Large intestine (tissue), 3 donors: ENCODE results near the gene EIF4G3. TPM values are rescaled to one million over a fixed set of nuclear protein-coding genes. Genes with fewer than 3 reads are reported as not detected.
"Not testable (repeated sequence)": the region's sequence is repeated elsewhere in the genome, so short reads cannot be mapped to it uniquely, and the experiment has no call there.

ENCODE experiments used
- DNase-seq, 2 donors: peaks; one replicate each; pipeline versions ENCODE4 v3.0.0 to v3.0.0-alpha.2; 2013
- H3K27ac ChIP-seq: one replicate; pipeline ENCODE4 v1.5.1; 2013; ENCODE audit warnings: low read length
- H3K27me3 ChIP-seq: 2 replicates; pipeline ENCODE4 v1.6.1; 2013; ENCODE audit warnings: low read length; ENCODE audit not compliant: control insufficient read depth, insufficient read depth
- H3K36me3 ChIP-seq: 2 replicates; pipeline ENCODE4 v1.6.1; 2013; ENCODE audit warnings: low read length; ENCODE audit not compliant: control insufficient read depth, insufficient read depth
- H3K4me1 ChIP-seq: one replicate; pipeline ENCODE4 v1.6.1; 2013; ENCODE audit warnings: low read length; ENCODE audit not compliant: control insufficient read depth, insufficient read depth
- H3K4me3 ChIP-seq: one replicate; pipeline ENCODE4 v1.5.1; 2013; ENCODE audit warnings: low read length
- H3K9me3 ChIP-seq: one replicate; pipeline ENCODE4 v1.6.1; 2013; ENCODE audit warnings: mild to moderate bottlenecking, low read depth, low read length, moderate library complexity; ENCODE audit not compliant: control insufficient read depth
- WGBS: methylation state at CpG from one replicate; pipeline ENCODE4 v1.1.5; 2013; ENCODE audit warnings: low lambda C conversion rate; ENCODE audit not compliant: insufficient coverage; 5-methylcytosine and 5-hydroxymethylcytosine counted together
- polyA plus RNA-seq: library from polyadenylated mRNA; unstranded; fragments of 120-200 nt; gene quantifications from one replicate; pipeline ENCODE4 v1.2.1, GENCODE V29; 2013

Gene EIF4G3
- polyA plus RNA-seq, 1 donor = 37.8 TPM

DNA sequence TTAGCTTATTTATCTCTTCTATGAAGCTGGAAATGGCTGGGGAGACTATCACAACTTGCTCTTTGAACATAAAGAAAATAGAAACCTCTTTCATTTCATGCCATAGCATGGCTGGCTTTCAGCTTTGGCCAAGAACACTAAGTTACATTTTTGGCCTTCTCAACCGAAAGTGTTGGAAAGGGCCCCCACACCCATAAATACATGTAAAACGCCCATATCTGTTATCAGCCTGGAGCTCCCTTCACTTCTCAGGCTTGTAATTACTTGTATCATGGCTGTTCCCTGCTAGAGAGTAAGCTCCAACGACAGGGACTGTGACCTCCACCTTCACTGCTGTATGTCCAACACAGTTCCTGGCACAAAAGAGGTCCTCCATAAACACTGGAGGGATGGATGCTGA, 12.7 kb upstream of the EIF4G3 start:
- Histone ChIP-seq H3K27ac (no peak overlapping the region), H3K4me3 (no peak overlapping the region), H3K36me3 (no peaks in the 10 kb centered on the region), H3K9me3 (no peaks in the 10 kb centered on the region), H3K4me1 (no peaks in the 10 kb centered on the region), H3K27me3 (no peaks in the 10 kb centered on the region)
- WGBS = 60% methylated on average over 1 of the region's 3 CpGs
- no peak for DNase-seq

DNA sequence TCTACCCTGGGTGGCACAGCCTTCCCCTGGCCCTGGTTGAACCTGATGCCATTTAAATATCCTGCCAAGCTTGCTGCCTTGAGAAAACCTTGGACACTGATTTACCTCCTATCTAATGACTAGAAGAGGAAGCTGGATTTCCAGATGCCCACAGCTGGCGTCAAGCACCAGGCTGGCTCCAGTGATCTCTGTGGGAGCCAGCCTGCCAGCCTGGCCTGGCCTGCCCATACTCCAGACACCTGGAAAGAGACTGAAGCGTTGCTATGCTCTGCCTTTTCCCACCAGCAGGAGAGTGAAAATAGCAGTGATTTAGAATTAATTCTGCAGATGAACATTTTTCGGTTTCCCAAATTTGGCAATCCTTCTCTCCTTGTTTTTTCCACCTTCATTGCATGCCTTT, 11.5 kb upstream of the EIF4G3 start:
- Histone ChIP-seq H3K4me3 (no peak overlapping the region), H3K4me1 (no peaks in the 10 kb centered on the region), H3K27ac (no peak overlapping the region), H3K36me3 (no peaks in the 10 kb centered on the region), H3K9me3 (no peaks in the 10 kb centered on the region), H3K27me3 (no peaks in the 10 kb centered on the region)
- DNase-seq = no peak
- WGBS = 100% methylated on average over 1 of the region's 3 CpGs

DNA sequence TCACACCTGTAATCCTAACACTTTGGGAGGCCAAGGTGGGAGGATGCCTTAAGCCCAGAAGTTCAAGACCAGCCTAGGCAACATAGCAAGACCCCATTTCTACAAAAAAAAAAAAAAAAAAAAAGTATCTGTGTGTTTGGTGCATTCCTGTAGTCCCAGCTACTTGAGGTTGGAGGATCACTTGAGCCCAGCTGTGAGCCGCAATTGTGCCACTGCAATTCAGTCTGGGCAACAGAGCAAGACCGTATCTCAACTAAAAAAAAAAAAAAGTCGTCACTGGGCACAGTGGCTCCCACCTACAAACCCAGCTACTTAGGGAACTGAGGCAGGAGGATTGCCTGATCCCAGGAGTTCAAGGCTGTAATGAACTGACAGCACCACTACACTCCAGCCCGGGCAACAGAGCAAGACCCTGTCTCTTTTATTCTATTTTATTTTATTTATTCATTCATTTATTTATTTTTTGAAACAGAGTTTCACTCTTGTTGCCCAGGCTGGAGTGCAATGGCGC, 8.6 kb upstream of the EIF4G3 start:
- DNase-seq = no peak
- no peaks in the 10 kb centered on the region for H3K4me1 ChIP-seq
- no peaks in the 10 kb centered on the region for H3K36me3 ChIP-seq
- no CpG with 5 or more reads among the region's 5 CpGs for WGBS
- H3K27ac ChIP-seq = no peak overlapping the region
- H3K9me3 ChIP-seq = no peaks in the 10 kb centered on the region
- no peak overlapping the region for H3K4me3 ChIP-seq
- H3K27me3 ChIP-seq = no peaks in the 10 kb centered on the region

DNA sequence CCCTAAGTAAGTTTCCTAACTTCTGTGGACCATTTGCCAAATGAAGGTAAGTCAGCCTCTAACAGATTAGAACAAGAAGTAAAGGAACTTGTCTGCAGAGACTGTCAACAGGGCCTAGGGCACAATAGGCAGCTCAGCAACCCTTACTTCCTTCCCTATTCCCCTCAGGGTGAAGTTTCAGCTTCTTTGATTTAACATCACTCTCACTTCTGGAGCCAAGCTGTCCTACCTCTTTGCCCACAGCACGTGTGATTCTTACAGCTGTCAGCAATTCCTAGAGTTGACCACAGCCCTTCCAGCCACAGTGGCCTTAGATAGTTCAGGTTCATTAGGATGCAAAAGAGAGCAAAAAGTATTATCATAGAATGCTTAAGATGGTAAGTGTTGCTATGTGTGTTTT, 7.6 kb upstream of the EIF4G3 start:
- Histone ChIP-seq H3K27me3 (no peaks in the 10 kb centered on the region), H3K9me3 (no peaks in the 10 kb centered on the region), H3K4me3 (no peak overlapping the region), H3K27ac (no peak overlapping the region), H3K36me3 (no peaks in the 10 kb centered on the region), H3K4me1 (no peaks in the 10 kb centered on the region)
- WGBS = no CpG with 5 or more reads among the region's 1 CpG
- DNase-seq = no peak

DNA sequence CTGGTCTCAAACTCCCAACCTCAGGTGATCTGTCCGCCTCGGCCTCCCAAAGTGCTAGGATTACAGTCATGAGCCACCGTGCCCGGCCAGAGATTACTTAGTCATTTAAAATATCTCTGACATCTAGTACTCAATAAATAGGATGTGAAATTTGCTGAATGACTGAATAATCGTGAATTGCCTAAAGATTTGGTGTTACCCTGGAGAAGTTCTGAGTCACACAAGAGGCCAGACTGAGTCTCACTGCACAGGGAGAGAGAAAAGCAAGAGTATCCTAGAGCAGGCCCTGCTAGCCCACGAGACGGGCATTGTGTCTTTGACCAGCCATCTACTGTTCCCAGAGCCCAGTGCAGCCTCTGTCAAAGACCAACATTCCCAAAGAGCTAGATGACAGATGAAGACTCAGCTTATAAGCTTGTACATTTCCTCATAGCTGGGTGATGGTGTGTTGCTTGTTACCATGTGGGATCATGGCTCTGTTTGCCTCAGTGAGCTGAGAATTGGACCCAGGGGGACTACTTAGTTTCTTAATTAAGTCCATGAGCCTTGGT, 5.6 kb upstream of the EIF4G3 start:
- Histone ChIP-seq H3K27me3 (no peaks in the 10 kb centered on the region), H3K4me3 (no peak overlapping the region), H3K9me3 (no peaks in the 10 kb centered on the region), H3K36me3 (no peaks in the 10 kb centered on the region), H3K4me1 (peaks cover 3% of the 10 kb centered on the region), H3K27ac (no peak overlapping the region)
- WGBS = no CpG with 5 or more reads among the region's 7 CpGs
- no peak for DNase-seq

DNA sequence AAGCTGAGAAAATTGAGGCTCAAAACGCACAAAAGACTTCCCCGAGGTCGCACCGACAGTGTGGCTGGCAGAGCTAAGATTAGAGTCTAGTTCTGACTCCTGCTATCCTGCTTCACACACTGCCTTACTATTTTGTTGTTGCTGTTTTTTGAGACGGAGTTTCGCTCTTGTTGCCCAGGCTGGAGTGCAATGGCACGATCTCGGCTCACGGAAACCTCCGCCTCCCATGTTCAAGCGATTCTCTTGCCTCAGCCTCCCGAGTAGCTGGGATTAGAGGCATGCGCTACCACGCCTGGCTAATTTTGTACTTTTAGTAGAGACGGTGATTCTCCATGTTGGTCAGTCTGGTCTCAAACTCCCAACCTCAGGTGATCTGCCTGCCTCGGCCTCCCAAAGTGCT, 1.6 kb upstream of the EIF4G3 start:
- not testable (repeated sequence) for H3K27me3 ChIP-seq, H3K9me3 ChIP-seq, H3K4me1 ChIP-seq, DNase-seq, H3K36me3 ChIP-seq, H3K27ac ChIP-seq, H3K4me3 ChIP-seq
- no CpG with 5 or more reads among the region's 16 CpGs for WGBS

DNA sequence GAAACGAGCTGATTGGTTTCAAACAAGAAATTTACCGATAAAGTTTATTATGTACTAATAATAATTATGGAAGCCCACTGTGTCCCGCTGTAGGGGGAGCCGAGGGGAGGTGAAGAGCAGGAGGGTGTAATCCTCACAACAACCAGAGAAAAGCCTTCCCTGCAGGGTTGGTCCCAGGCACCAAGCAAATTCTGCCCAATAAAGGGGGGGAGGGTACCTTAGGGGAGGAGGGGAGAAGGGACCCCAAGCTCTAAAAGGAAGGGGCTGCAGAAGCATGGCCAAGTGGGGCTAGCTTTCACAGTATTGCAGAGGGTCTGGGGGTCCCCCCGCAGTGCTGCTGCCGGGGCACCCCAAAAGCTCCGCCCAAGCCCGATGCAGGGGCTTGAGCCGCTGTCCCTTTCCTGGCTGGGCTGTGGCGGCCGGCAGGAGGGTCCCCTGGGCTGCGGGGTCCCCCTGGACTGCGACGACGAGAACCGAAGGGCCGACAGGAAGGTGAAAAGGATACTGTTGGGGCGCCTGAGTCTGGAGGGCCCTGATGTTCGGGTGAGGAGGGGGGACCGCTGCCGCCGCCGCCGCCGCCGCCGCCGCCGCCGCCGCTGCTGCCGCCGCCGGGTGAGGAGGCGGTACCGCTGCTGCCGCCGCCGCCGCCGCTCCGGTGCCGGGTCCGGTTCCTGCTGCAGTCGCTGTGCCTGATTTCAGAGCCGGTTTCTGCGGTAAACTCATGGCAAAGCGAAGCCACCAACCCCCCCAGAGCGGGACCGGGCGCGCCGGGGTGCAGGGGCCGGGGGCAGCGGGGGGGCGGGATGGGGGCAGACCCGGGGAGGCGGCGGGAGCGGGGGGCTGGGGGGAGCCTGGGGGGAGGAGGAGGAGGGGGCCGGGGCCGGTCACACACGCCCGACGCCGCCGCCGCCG, 771 bp downstream of the EIF4G3 start:
- no CpG with 5 or more reads among the region's 69 CpGs for WGBS
- H3K27me3 ChIP-seq = no peaks in the 10 kb centered on the region
- peak overlapping the region; percentile 74 for H3K4me3 ChIP-seq
- H3K9me3 ChIP-seq = no peaks in the 10 kb centered on the region
- H3K36me3 ChIP-seq = no peaks in the 10 kb centered on the region
- H3K4me1 ChIP-seq = peaks cover 10% of the 10 kb centered on the region
- peak overlapping the region; percentile 63 for H3K27ac ChIP-seq
- peak in 1 of 2 donors; percentile 52 for DNase-seq

DNA sequence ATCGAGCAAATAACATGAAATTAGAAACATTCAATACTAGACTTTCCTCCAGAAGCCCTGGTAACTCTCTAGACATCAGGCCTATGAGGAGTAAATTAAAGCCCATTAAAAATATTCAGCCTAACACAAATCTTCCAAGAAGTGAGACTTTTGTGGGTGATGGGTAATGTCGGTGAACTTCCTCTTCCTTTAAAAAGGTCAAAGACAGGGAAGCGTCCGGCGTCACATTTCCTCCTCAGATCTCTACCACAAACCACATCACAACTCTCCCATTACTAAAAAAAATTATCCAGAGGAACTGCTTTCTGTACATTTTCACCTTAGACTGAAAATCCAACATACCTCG, 1.4 kb downstream of the EIF4G3 start:
- H3K36me3 ChIP-seq = no peaks in the 10 kb centered on the region
- no peaks in the 10 kb centered on the region for H3K9me3 ChIP-seq
- no peaks in the 10 kb centered on the region for H3K27me3 ChIP-seq
- 0% methylated on average over 1 of the region's 6 CpGs for WGBS
- H3K4me3 ChIP-seq = peak overlapping the region; percentile 74
- peak overlapping the region; percentile 63 for H3K27ac ChIP-seq
- DNase-seq = peak in 1 of 2 donors; percentile 57
- H3K4me1 ChIP-seq = peaks cover 10% of the 10 kb centered on the region

DNA sequence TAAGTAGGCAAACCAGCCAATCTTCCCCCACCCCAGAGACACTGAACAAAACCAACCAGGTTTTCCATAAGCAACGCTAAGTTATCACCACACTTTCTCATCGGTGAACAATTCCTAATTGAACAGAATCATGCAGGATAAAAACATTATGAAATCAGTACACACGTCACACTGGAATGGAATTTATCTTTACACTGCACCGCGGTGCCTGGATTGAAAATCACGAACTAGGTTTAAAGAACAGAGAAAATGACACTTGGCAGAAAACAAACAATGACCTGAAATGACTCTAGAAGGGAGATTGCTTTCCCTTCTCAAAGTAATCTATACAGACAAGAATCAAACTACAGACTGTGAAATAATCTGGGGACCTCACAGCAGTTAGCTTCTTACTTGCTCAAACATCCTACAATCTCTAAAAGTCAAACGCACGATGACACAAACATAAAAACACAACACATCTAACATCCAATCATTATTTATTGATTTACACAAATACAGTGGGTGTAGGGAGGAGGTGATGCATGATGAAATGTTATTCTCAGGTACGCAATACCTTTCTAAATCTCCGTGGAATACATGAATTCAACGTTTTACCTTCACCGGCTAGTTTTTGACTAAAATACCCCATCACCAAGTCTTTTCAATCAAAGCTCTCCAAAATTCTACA, 1.9 kb downstream of the EIF4G3 start:
- WGBS = 60% methylated on average over 1 of the region's 12 CpGs
- H3K27ac ChIP-seq = no peak overlapping the region
- DNase-seq = peak in 1 of 2 donors; percentile 40
- no peaks in the 10 kb centered on the region for H3K9me3 ChIP-seq
- peaks cover 10% of the 10 kb centered on the region for H3K4me1 ChIP-seq
- H3K4me3 ChIP-seq = peak overlapping the region; percentile 74
- peaks cover under 1% of the 10 kb centered on the region for H3K36me3 ChIP-seq
- no peaks in the 10 kb centered on the region for H3K27me3 ChIP-seq

DNA sequence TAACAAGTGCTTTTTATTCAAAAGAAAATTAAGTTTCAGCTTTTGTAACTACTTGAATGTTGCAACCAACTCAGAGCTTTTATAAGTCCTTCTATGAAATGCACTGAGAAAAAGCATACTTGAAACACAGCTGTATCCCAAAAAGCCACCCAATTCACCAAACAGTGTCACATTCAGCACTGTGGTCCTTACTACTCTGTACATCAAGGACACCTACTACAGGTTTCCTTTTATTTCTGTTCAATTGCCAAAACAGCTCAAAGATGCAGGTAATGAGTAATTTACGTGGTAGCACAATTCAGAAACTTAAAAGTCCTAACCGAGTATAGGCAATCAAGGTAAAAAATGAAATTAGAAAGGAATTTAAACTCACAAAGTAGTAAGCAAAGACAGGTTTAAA, 2.5 kb downstream of the EIF4G3 start:
- peaks cover 4% of the 10 kb centered on the region for H3K36me3 ChIP-seq
- H3K27ac ChIP-seq = no peak overlapping the region
- WGBS = 75% methylated on average over 2 of the region's 2 CpGs
- H3K27me3 ChIP-seq = no peaks in the 10 kb centered on the region
- H3K9me3 ChIP-seq = no peaks in the 10 kb centered on the region
- H3K4me3 ChIP-seq = no peak overlapping the region
- H3K4me1 ChIP-seq = peaks cover 10% of the 10 kb centered on the region
- no peak for DNase-seq
